Measurements from ENCODE around the gene FBXO15.

FBXO15 gene

GRCh38 chr18:74062037-74062436, 85.6 kb downstream of the FBXO15 start:
- no peak for DNase-seq (ENCODE audit: low read depth, low spot score)

- DNase-seq (ENCODE audit: low read depth, low spot score) = no peak
Measured at GRCh38 chr18:74060579-74060978, 87.1 kb downstream of the FBXO15 start.

- no peak for DNase-seq (ENCODE audit: low read depth, low spot score)
Measured at GRCh38 chr18:74050807-74051206, 96.8 kb downstream of the FBXO15 start.

GRCh38 chr18:74040459-74041332, 106.9 kb downstream of the FBXO15 start:
- DNase-seq (ENCODE audit: low read depth, low spot score) = no peak

GRCh38 chr18:74040008-74040407, 107.6 kb downstream of the FBXO15 start:
- no peak for DNase-seq (ENCODE audit: low read depth, low spot score)

GRCh38 chr18:74029161-74029560, 118.5 kb downstream of the FBXO15 start:
- DNase-seq (ENCODE audit: low read depth, low spot score) = no peak
